ENCODE measurements around the gene PI4K2B. TPM values are rescaled to one million over a fixed set of nuclear protein-coding genes. Genes with fewer than 3 reads are reported as not detected.
"Not testable (repeated sequence)": the region's sequence is repeated elsewhere in the genome, so short reads cannot be mapped to it uniquely, and the experiment has no call there.

Gene PI4K2B
- polyA plus RNA-seq (2012; ENCODE audit: insufficient read depth, insufficient read length) = 15.2 TPM

GRCh38 chr4:25233737-25234389 lies at the start of gene PI4K2B:
PI4K2B (plus strand) TSS chr4:25234033; CDS start chr4:25234164, 131 bp downstream.
- DNase-seq (ENCODE audit: low read depth, low spot score) = peak; percentile 69
- H3K4me3 ChIP-seq (ENCODE audit: low read length) = peak within 1 kb of the TSS; percentile 74

GRCh38 chr4:25184056-25184455 lies 49.8 kb upstream of the PI4K2B start:
- no peak overlapping the region for H3K4me3 ChIP-seq (ENCODE audit: low read length)
- peak; percentile 45 for DNase-seq (ENCODE audit: low read depth, low spot score)

DNA sequence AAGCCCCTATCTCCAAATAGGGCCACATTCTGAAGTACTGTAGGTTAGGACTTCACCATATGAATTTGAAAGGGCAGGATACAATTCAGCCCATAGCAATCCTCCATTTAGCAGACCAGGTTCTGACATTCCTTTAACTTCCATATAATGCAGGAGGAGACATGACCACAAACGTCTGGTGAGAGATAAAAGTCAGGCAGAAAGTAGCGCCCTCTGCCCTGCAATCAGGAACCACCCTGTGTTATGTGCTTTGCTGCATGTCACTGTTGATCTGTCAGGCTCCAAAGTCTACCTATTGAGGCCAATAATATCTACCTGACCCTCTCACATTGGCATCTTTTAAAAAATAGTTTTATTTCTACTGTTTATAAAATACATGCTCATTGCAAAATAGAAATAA lies 43.4 kb upstream of the PI4K2B start:
- DNase-seq (ENCODE audit: low read depth, low spot score) = no peak

GRCh38 chr4:25198713-25199112 lies 35.1 kb upstream of the PI4K2B start:
- no peak for DNase-seq (ENCODE audit: low read depth, low spot score)
- H3K4me3 ChIP-seq (ENCODE audit: low read length) = no peak overlapping the region

More for the DNA sequence above, 43.4 kb upstream of the PI4K2B start:
- no peak overlapping the region for H3K4me3 ChIP-seq (ENCODE audit: low read length)

DNA sequence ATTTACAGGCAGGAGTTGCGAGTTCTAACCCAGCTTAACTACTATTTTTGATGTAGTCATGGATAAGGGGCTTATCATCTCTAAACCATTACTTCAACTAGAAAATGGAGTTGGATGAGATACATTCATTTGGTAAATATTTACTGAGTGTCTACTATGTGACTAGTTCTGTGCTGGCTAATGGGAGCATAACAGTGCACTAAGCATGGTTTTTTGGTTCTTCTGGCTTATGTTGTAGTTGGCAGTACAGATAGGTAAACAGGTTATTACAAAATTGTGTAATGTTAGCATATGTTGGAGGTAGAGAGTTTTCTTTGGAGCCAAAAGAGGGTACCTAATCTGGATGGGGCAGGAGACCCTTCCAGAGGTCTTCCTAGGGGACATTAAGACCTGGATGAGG lies 25.8 kb upstream of the PI4K2B start:
- no peak for DNase-seq (ENCODE audit: low read depth, low spot score)

DNA sequence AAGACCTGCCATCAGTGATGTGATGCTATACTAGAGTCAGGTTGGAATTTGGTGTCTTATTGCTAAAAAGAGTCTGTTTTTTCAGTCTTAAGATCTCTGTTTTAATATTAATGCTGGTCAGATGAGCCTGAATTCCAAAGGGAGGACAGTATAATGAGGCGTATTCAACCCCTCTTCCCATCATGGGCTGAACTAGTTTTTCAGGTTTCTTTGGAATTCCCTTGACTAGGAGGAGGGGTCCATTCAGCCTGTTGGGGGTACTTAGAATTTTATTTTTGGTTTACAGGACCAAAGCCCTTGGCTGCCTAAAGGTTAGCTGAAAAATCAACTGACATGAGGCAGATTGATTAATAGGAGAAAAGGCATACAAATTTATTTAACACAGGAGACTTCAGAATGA lies 24.1 kb upstream of the PI4K2B start:
- H3K4me3 ChIP-seq (ENCODE audit: low read length) = no peak overlapping the region
- DNase-seq (ENCODE audit: low read depth, low spot score) = no peak

More for the DNA sequence above, 25.8 kb upstream of the PI4K2B start:
- no peak overlapping the region for H3K4me3 ChIP-seq (ENCODE audit: low read length)

- DNase-seq (ENCODE audit: low read depth, low spot score) = no peak
- no peak overlapping the region for H3K4me3 ChIP-seq (ENCODE audit: low read length)
Measured at GRCh38 chr4:25211721-25212120, 22.1 kb upstream of the PI4K2B start.

- no peak overlapping the region for H3K4me3 ChIP-seq (ENCODE audit: low read length)
- no peak for DNase-seq (ENCODE audit: low read depth, low spot score)
Measured at GRCh38 chr4:25212822-25213221, 21.0 kb upstream of the PI4K2B start.

DNA sequence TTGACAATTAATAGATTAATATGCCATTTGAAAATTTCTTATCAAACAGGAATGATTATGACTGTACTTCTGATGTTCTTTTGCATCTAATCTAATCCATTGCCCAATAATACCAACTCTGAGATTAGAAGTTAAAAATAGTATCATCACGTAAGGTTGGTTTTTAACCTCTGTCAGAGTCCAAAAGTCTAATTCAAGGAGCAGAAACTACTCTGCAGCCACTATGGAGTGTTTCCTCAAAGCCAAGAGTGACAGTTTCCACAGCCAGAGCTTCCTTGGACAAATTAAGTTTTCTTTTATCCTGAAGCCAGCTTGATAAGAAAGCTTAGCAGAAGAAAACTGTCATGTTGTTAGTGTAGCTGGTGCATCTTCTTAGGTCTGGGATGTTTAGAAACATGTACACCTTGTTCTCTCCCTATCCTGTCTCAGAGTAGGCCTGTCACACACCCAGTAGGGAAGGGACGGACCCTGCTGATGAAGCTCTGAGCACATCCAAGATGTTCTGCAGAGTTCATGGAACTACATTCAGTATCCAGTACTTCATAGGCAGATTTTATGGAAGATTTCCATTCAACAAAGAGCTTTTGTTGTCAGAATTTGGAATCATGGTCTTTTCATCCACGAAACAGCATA lies 20.4 kb upstream of the PI4K2B start:
- DNase-seq (ENCODE audit: low read depth, low spot score) = no peak
- no peak overlapping the region for H3K4me3 ChIP-seq (ENCODE audit: low read length)

- not testable (repeated sequence) for H3K4me3 ChIP-seq (ENCODE audit: low read length); DNase-seq (ENCODE audit: low read depth, low spot score)
Measured at GRCh38 chr4:25214750-25215149, 19.1 kb upstream of the PI4K2B start.

GRCh38 chr4:25215511-25215910 lies 18.3 kb upstream of the PI4K2B start:
- no peak for DNase-seq (ENCODE audit: low read depth, low spot score)
- no peak overlapping the region for H3K4me3 ChIP-seq (ENCODE audit: low read length)

DNA sequence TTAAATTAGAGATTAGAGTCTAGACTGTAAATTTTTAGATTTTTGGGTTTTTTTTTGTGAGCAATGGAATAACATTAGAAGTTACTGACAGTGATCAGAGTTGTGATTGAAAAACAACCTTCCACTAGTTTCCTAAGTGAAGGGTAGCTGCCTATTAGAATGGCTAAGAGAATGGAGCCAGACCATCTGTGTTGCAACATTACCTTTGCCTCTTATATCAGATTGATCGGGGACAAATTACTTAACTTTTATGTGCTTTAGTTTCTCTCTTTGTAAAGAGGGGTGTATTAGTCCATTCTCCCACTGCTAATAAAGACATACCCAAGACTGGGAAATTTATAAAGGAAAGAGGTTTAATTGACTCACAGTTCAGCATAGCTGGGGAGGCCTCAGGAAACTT lies 12.5 kb upstream of the PI4K2B start:
- no peak overlapping the region for H3K4me3 ChIP-seq (ENCODE audit: low read length)
- DNase-seq (ENCODE audit: low read depth, low spot score) = no peak

DNA sequence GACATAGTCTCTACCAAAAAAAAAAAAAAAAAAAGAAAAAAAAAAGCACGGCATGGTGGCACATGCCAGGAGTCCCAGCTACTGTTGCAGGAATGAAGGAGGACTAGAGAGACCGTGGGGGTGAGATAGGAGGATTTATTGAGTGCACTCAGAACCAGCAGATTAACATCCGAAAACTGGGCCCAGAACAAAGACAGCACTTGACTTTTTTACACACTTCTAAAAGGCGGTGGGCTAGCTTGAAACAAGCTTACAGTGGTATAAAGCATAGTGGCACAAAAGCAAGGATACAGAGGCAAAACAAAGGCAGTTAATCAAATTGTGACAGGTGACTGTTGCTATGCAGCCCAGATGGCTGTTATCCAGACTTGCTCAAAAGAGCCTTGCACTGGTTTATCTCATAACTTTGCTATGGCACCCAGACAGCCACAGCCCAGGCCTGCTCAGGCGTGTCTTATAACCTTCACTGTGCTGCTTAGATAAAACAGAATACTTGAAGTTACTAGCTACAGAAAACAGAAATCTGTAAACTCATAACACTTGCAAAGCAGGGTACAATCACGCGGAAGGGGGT lies 9.9 kb upstream of the PI4K2B start:
- peak; percentile 25 for DNase-seq (ENCODE audit: low read depth, low spot score)
- no peak overlapping the region for H3K4me3 ChIP-seq (ENCODE audit: low read length)

- no peak for DNase-seq (ENCODE audit: low read depth, low spot score)
- H3K4me3 ChIP-seq (ENCODE audit: low read length) = no peak overlapping the region
Measured at GRCh38 chr4:25229804-25230203, 4.0 kb upstream of the PI4K2B start.

- peak overlapping the region; percentile 30 for H3K4me3 ChIP-seq (ENCODE audit: low read length)
Measured at GRCh38 chr4:25233194-25233593, 639 bp upstream of the PI4K2B start.

GRCh38 chr4:25234390-25235370 lies 847 bp downstream of the PI4K2B start:
- peak; percentile 75 for DNase-seq (ENCODE audit: low read depth, low spot score)
- peak overlapping the region; percentile 74 for H3K4me3 ChIP-seq (ENCODE audit: low read length)

More at GRCh38 chr4:25233194-25233593, 639 bp upstream of the PI4K2B start:
- no peak for DNase-seq (ENCODE audit: low read depth, low spot score)

- peak overlapping the region; percentile 74 for H3K4me3 ChIP-seq (ENCODE audit: low read length)
- no peak for DNase-seq (ENCODE audit: low read depth, low spot score)
Measured at GRCh38 chr4:25235401-25235800, 1.6 kb downstream of the PI4K2B start.

DNA sequence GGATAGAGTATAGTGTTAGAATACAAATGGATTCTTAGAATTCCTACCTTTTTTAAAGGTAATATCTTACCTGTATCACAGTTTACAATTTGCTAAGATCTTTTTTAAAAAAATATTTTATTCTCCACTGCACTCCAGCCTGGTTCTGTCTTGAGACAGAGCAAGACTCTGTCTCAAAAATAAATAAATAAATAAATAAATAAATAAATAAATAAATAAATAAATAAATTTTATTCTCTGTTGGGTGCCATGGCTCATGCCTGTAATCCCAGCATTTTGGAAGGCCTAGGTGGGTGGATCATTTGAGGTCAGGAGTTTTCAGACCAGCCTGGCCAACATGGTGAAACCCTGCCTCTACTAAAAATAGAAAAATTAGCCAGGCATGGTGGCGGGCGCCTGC lies 2.2 kb downstream of the PI4K2B start:
- not testable (repeated sequence) for DNase-seq (ENCODE audit: low read depth, low spot score); H3K4me3 ChIP-seq (ENCODE audit: low read length)

GRCh38 chr4:25236971-25237370 lies 3.1 kb downstream of the PI4K2B start:
- no peak for DNase-seq (ENCODE audit: low read depth, low spot score)

More at GRCh38 chr4:25236971-25237370, 3.1 kb downstream of the PI4K2B start:
- H3K4me3 ChIP-seq (ENCODE audit: low read length) = no peak overlapping the region
